H9 (cell line): ENCODE data around the gene RBM8A. TPM values are rescaled to one million over a fixed set of nuclear protein-coding genes. Genes with fewer than 3 reads are reported as not detected.

Source experiments
- DNase-seq: peaks from one replicate; pipeline ENCODE4 v3.0.0-alpha.2; 2017
- H2AFZ ChIP-seq: one replicate; pipeline ENCODE4 v1.6.1; 2013; ENCODE audit warnings: mild to moderate bottlenecking, low read length, control low read depth, moderate library complexity
- H2AK5ac ChIP-seq: 2 replicates; pipeline ENCODE4 v1.6.1; 2013; ENCODE audit warnings: low read length, control low read depth, mixed read lengths; ENCODE audit not compliant: insufficient read length
- H2BK120ac ChIP-seq: one replicate; pipeline ENCODE4 v1.6.1; 2013; ENCODE audit warnings: low read depth, mild to moderate bottlenecking, low read length, control low read depth, inconsistent platforms; ENCODE audit not compliant: poor library complexity, severe bottlenecking
- H2BK12ac ChIP-seq: 2 replicates; pipeline ENCODE4 v1.6.1; 2013; ENCODE audit warnings: low read length, control low read depth, mixed read lengths, low read depth; ENCODE audit not compliant: insufficient read length
- H2BK15ac ChIP-seq: 2 replicates; pipeline ENCODE4 v1.6.1; 2013; ENCODE audit warnings: low read depth, low read length, control low read depth
- H2BK20ac ChIP-seq: one replicate; pipeline ENCODE4 v1.6.1; 2013; ENCODE audit warnings: low read depth, mild to moderate bottlenecking, low read length, control low read depth, inconsistent platforms; ENCODE audit not compliant: poor library complexity, severe bottlenecking
- H2BK5ac ChIP-seq: 2 replicates; pipeline ENCODE4 v1.6.1; 2013; ENCODE audit warnings: low read length, control low read depth, mixed read lengths; ENCODE audit not compliant: insufficient read length
- H3K14ac ChIP-seq: 2 replicates; pipeline ENCODE4 v1.6.1; 2013; ENCODE audit warnings: low read length, control low read depth; ENCODE audit not compliant: insufficient read depth
- H3K18ac ChIP-seq: 2 replicates; pipeline ENCODE4 v1.6.1; 2013; ENCODE audit warnings: low read depth, mild to moderate bottlenecking, mixed read lengths, low read length, control low read depth; ENCODE audit not compliant: insufficient read length
- H3K23ac ChIP-seq: 2 replicates; pipeline ENCODE4 v1.6.1; 2013; ENCODE audit warnings: low read length, control low read depth, mixed read lengths, low read depth; ENCODE audit not compliant: insufficient read length
- H3K23me2 ChIP-seq: 2 replicates; pipeline ENCODE4 v1.6.1; 2013; ENCODE audit warnings: low read depth, mild to moderate bottlenecking, mixed read lengths, low read length, control low read depth; ENCODE audit not compliant: insufficient read length, poor library complexity, severe bottlenecking
- H3K27ac ChIP-seq: 2 replicates; pipeline ENCODE4 v1.5.1; 2013; ENCODE audit warnings: low read length, control low read depth, mixed read lengths, low read depth; ENCODE audit not compliant: insufficient read length
- H3K27me3 ChIP-seq: 2 replicates; pipeline ENCODE4 v1.6.1; 2013; ENCODE audit warnings: low read length, control low read depth, inconsistent platforms; ENCODE audit not compliant: insufficient read depth
- H3K4ac ChIP-seq: 2 replicates; pipeline ENCODE4 v1.6.1; 2013; ENCODE audit warnings: low read depth, mild to moderate bottlenecking, control low read depth, inconsistent platforms, low read length, moderate library complexity
- H3K4me1 ChIP-seq: 2 replicates; pipeline ENCODE4 v1.6.1; 2013; ENCODE audit warnings: low read length, control low read depth, inconsistent platforms; ENCODE audit not compliant: insufficient read depth
- H3K4me2 ChIP-seq: 2 replicates; pipeline ENCODE4 v1.6.1; 2013; ENCODE audit warnings: low read length, control low read depth, mixed read lengths; ENCODE audit not compliant: insufficient read length, insufficient read depth
- H3K56ac ChIP-seq: 2 replicates; pipeline ENCODE4 v1.6.1; 2013; ENCODE audit warnings: low read depth, mild to moderate bottlenecking, mixed read lengths, low read length, control low read depth; ENCODE audit not compliant: insufficient read length
- H3K79me1 ChIP-seq: 2 replicates; pipeline ENCODE4 v1.6.1; 2013; ENCODE audit warnings: low read depth, mild to moderate bottlenecking, moderate library complexity, low read length, control low read depth, inconsistent platforms; ENCODE audit not compliant: insufficient read depth, poor library complexity, severe bottlenecking
- H3K79me2 ChIP-seq: 2 replicates; pipeline ENCODE4 v1.6.1; 2013; ENCODE audit warnings: low read length, control low read depth, inconsistent platforms; ENCODE audit not compliant: insufficient read depth
- H3K9ac ChIP-seq: 2 replicates; pipeline ENCODE4 v1.6.1; 2013; ENCODE audit warnings: low read length, control low read depth, mixed read lengths; ENCODE audit not compliant: insufficient read length; ENCODE audit errors: extremely low read depth
- H3K9me3 ChIP-seq: one replicate; pipeline ENCODE4 v1.6.1; 2013; ENCODE audit warnings: low read depth, low read length, inconsistent platforms; ENCODE audit not compliant: control insufficient read depth
- H3T11ph ChIP-seq: one replicate; pipeline ENCODE4 v1.6.1; 2013; ENCODE audit warnings: mild to moderate bottlenecking, low read length, control low read depth, inconsistent platforms
- H4K20me1 ChIP-seq: one replicate; pipeline ENCODE4 v1.6.1; 2013; ENCODE audit not compliant: control insufficient read depth, insufficient read length, insufficient read depth
- H4K5ac ChIP-seq: 2 replicates; pipeline ENCODE4 v1.6.1; 2013; ENCODE audit warnings: low read depth, mild to moderate bottlenecking, mixed read lengths, low read length, control low read depth; ENCODE audit not compliant: insufficient read length
- H4K8ac ChIP-seq: replicated peaks from 2 replicates; pipeline ENCODE4 v1.6.1; 2013; ENCODE audit warnings: low read length, control low read depth, mixed read lengths, low read depth; ENCODE audit not compliant: insufficient read length
- H4K91ac ChIP-seq: 2 replicates; pipeline ENCODE4 v1.6.1; 2013; ENCODE audit warnings: low read depth, mild to moderate bottlenecking, moderate library complexity, mixed read lengths, low read length, control low read depth; ENCODE audit not compliant: insufficient read length
- H3K27ac Mint-ChIP-seq, 3 experiments: 2 replicates in 2 of 3; 3 replicates in 1 of 3; pipeline ENCODE4 v1.8.0; 2020 to 2021; ENCODE audit warnings: mixed read lengths in 3 of 3, mild to moderate bottlenecking in 1 of 3, moderate library complexity in 1 of 3
- H3K27me3 Mint-ChIP-seq: 2 replicates; pipeline ENCODE4 v1.8.0; 2021; ENCODE audit warnings: low read depth, mild to moderate bottlenecking, moderate library complexity, mixed read lengths
- H3K36me3 Mint-ChIP-seq, 3 experiments: 2 replicates in 2 of 3; 3 replicates in 1 of 3; pipeline ENCODE4 v1.8.0; 2020 to 2021; ENCODE audit warnings: low read depth in 3 of 3, mixed read lengths in 3 of 3; ENCODE audit not compliant: insufficient read depth in 1 of 3
- H3K4me1 Mint-ChIP-seq, 2 experiments: 2 replicates each; pipeline ENCODE4 v1.8.0; 2020; ENCODE audit warnings: mixed read lengths in 2 of 2
- H3K4me3 Mint-ChIP-seq, 2 experiments: 2 replicates in 1 of 2; 3 replicates in 1 of 2; pipeline ENCODE4 v1.8.0; 2020 to 2021; ENCODE audit warnings: mild to moderate bottlenecking in 2 of 2, mixed read lengths in 2 of 2, moderate library complexity in 1 of 2
- H3K9me3 Mint-ChIP-seq, 2 experiments: 2 replicates in 1 of 2; 3 replicates in 1 of 2; pipeline ENCODE4 v1.8.0; 2020; ENCODE audit warnings: mild to moderate bottlenecking in 2 of 2, mixed read lengths in 2 of 2, moderate library complexity in 1 of 2
- WGBS: extraction: QIAGEN DNeasy Blood & Tissue Kit; methylation state at CpG from one replicate; pipeline ENCODE4 v1.1.7; 2013; ENCODE audit warnings: missing lambda C conversion rate, low lambda C conversion rate, mixed read lengths; ENCODE audit not compliant: insufficient read length; ENCODE audit errors: extremely low coverage; 5-methylcytosine and 5-hydroxymethylcytosine counted together
- total RNA-seq: library from RNA; stranded (reverse); gene quantifications from 2 replicates; pipeline ENCODE4 v1.2.1, GENCODE V29; 2021
- TF ChIP-seq, protein P1 (sequence below): fragments of 200-600 bp; sonication (generic); conservative IDR thresholded peaks from 3 replicates; pipeline ENCODE4 v1.8.0; 2021; ENCODE audit warnings: antibody characterized with exemption, mild to moderate bottlenecking

Gene RBM8A
- total RNA-seq, 1 experiment from 2014 or later: 298 TPM

DNA sequence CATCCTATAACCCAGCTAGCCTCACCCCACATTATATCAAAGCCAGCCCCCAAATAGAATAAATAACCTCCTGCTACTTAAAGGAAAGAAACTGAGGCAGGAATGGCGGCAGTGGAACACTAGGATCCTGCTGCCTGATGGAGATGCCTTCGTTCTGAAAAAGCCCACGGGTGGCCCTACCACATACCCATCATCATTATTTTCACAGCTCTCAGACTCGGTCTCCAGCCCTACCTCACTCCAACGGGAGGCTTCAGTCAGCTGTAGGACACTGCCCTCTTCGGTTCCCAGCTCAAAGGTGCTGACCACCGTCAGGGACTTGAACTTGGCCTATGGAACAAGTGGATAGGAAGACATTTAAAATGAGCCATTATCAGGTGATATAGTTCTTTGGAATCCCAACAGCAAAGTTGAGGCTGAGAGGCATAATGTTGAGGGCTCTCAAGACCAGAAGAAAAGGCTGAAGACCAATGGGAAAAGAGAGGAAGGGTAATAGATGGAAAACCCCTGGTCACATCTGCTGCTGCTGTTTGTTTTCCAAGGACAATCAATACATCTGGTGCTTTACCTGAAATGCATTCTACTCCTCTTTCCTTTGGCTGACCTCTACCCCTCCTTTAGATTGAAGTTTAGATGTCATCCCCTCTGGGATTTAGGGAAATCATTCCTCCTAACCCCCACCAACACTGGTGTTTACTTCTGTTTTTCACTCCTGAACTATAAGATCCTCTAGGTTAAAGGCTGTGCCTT is 33.8 kb downstream of the RBM8A start:
- peaks cover 20% of the 10 kb centered on the region for H3K27me3 Mint-ChIP-seq
- H3K4me1 Mint-ChIP-seq: peaks cover 4 to 9% of the 10 kb centered on the region in 2 experiments
- Histone ChIP-seq H3K56ac (no peak overlapping the region), H3K27me3 (no peaks in the 10 kb centered on the region), H2BK15ac (no peak overlapping the region; the same call in 1 of the 2 replicates), H3K4me1 (no peaks in the 10 kb centered on the region), H3K79me2 (no peaks in the 10 kb centered on the region), H2BK12ac (no peak overlapping the region), H3K9ac (no peak overlapping the region), H2AFZ (no peak overlapping the region), H2BK5ac (no peak overlapping the region), H4K20me1 (no peaks in the 10 kb centered on the region), H3K14ac (no peak overlapping the region), H3K79me1 (no peaks in the 10 kb centered on the region), H4K8ac (no peak overlapping the region), H3K23me2 (peaks cover 4% of the 10 kb centered on the region), H3T11ph (no peak overlapping the region), H3K4ac (no peak overlapping the region), H3K23ac (no peak overlapping the region), H3K4me2 (no peak overlapping the region), H4K5ac (no peak overlapping the region), H2AK5ac (no peak overlapping the region), H2BK120ac (no peak overlapping the region), H4K91ac (no peak overlapping the region), H3K9me3 (no peaks in the 10 kb centered on the region), H2BK20ac (no peak overlapping the region), H3K27ac (no peak overlapping the region), H3K18ac (no peak overlapping the region)
- H3K4me3 Mint-ChIP-seq: no peak overlapping the region
- no CpG with 5 or more reads among the region's 7 CpGs for WGBS
- DNase-seq: no peak
- no peak overlapping the region for H3K27ac Mint-ChIP-seq
- no peaks in the 10 kb centered on the region for H3K36me3 Mint-ChIP-seq
- TF ChIP-seq, protein P1, sequence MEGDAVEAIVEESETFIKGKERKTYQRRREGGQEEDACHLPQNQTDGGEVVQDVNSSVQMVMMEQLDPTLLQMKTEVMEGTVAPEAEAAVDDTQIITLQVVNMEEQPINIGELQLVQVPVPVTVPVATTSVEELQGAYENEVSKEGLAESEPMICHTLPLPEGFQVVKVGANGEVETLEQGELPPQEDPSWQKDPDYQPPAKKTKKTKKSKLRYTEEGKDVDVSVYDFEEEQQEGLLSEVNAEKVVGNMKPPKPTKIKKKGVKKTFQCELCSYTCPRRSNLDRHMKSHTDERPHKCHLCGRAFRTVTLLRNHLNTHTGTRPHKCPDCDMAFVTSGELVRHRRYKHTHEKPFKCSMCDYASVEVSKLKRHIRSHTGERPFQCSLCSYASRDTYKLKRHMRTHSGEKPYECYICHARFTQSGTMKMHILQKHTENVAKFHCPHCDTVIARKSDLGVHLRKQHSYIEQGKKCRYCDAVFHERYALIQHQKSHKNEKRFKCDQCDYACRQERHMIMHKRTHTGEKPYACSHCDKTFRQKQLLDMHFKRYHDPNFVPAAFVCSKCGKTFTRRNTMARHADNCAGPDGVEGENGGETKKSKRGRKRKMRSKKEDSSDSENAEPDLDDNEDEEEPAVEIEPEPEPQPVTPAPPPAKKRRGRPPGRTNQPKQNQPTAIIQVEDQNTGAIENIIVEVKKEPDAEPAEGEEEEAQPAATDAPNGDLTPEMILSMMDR: no peak
- no peaks in the 10 kb centered on the region for H3K9me3 Mint-ChIP-seq
